H1 (cell line): Measurements from ENCODE around the gene RARRES2. TPM values are rescaled to one million over a fixed set of nuclear protein-coding genes. Genes with fewer than 3 reads are reported as not detected.

Experiments
- CHD1 ChIP-seq: IDR thresholded peaks from 2 replicates; pipeline ENCODE4 v1.6.1; 2012; ENCODE audit warnings: low read depth, low read length, improper control_type of control experiment
- CHD7 ChIP-seq: fragments of 300-600 bp; sonication (generic); IDR thresholded peaks from 2 replicates; pipeline ENCODE4 v1.7.1; 2012; ENCODE audit warnings: low read length, moderate library complexity, mild to moderate bottlenecking, inconsistent platforms; ENCODE audit not compliant: insufficient replicate concordance
- CTCF ChIP-seq, 3 experiments: IDR thresholded peaks; 1 replicate in 2 of 3; 2 replicates in 1 of 3; pipeline versions ENCODE4 v1.5.1 to v1.6.1; 2011; ENCODE audit warnings: low read length in 3 of 3, mild to moderate bottlenecking in 3 of 3, inconsistent platforms in 2 of 3, low read depth in 1 of 3, moderate library complexity in 1 of 3; ENCODE audit not compliant: insufficient read depth in 1 of 3; ENCODE audit errors: control extremely low read depth in 1 of 3
- EZH2 ChIP-seq: fragments of 200-600 bp; sonication (generic); IDR thresholded peaks from 2 replicates; pipeline ENCODE4 v1.7.1; 2012; ENCODE audit warnings: low read depth, mild to moderate bottlenecking, moderate library complexity, low read length, inconsistent platforms; ENCODE audit not compliant: severe bottlenecking
- PHF8 ChIP-seq: fragments of 200-600 bp; sonication (generic); conservative IDR thresholded peaks from 2 replicates; pipeline ENCODE4 v1.7.1; 2012; ENCODE audit warnings: low read depth, mild to moderate bottlenecking, inconsistent platforms, low read length, moderate library complexity
- POLR2A ChIP-seq, 2 experiments: IDR thresholded peaks; 1 replicate in 1 of 2; 2 replicates in 1 of 2; pipeline ENCODE4 v1.6.1; 2011; ENCODE audit warnings: low read depth in 2 of 2, low read length in 2 of 2, mild to moderate bottlenecking in 2 of 2; ENCODE audit errors: control extremely low read depth in 1 of 2
- polyA plus RNA-seq, 7 experiments: library from polyadenylated mRNA; depleted of rRNA in 3 of 7; stranded (reverse) in 5 of 7; unstranded in 2 of 7; fragments of >200 nt in 5 of 7; fragments of 200-250 nt in 2 of 7; gene quantifications; 1 replicate in 5 of 7; 2 replicates in 1 of 7; 4 replicates in 1 of 7; pipeline versions ENCODE4 v1.2.1 to v1.2.3, GENCODE V29; 2011 to 2013; ENCODE audit warnings: missing spikeins in 2 of 7, mixed read lengths in 2 of 7
- total RNA-seq: library from RNA; stranded (reverse); fragmentation: NEBNext Ultra II Directional; extraction: Animal tissue kit (Norgen Biotek cat#: 25700); gene quantifications from 2 replicates; pipeline ENCODE4 v1.2.1, GENCODE V29; 2021

RARRES2 gene
- total and polyA plus RNA-seq, 2 of the 8 experiments (the other 6 are each of a cell fraction or from before 2014, with no cell fraction given): 254 to 441 TPM

DNA sequence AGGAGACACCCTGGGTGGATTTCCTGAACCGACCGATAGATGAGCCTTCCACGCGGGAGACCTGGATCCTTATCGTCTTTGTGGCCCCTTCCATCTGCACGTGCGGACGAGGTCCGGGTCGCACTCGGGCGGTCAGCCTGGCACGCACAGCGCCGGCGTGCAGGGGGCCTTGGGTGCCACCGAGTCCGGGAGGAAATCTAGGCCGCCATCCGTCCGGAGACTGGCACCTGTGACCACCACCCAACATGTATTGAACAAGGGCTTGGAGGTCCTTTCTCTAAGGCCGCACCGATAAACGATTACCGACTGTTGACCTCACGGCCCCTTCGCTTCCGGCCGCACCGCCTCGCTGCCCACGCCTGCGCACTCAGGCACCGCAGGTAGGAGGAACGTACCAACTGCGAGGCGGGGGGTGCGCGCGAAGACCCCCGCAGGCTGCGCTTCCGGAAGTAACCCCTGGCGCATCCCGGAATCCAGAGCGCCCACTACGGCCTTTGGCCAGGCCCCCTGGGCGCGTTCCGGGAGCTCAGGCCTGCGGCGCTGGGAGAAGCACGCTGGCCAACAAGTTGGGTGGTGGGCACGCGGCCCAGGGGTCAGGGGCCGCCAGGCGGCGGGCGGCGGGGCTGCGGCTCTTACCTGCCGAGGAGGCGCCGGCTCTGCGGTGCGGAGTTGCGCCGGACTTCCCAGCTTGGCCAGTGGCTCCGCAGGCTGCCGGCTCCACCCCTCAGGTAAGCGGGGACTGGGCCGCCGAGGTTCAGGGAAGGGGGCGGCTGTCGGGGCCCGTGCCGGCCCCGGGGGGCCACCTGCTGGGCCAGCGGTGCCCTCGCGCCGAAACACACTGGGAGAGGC, 18.4 kb downstream of the RARRES2 start, which contains the start of the genes ACTR3C and LRRC61 (continued):
- TF ChIP-seq EZH2 (no peak), CHD1 (peak; percentile 74), POLR2A (IDR thresholded peaks at IDR 0.05; ENCODE audit: control extremely low read depth in 1 of 2, low read depth in 2 of 2, low read length in 2 of 2) (no peak), CTCF (IDR thresholded peaks at IDR 0.05; ENCODE audit: control extremely low read depth in 1 of 3, insufficient read depth in 1 of 3, low read depth in 1 of 3, low read length in 3 of 3) (peak in 1 of 3 experiments; percentile 18; a peak in 2 of 4 replicates), PHF8 (peak; percentile 51; the same call in 1 of the 2 replicates), CHD7 (no peak)
